Cardiac fibroblast (primary cell): ENCODE data around the gene NOTO.

ENCODE experiments used
- DNase-seq, 2 donors: peaks; one replicate each; pipeline versions ENCODE4 v3.0.0 to v3.0.0-alpha.2; 2010; ENCODE audit warnings: low read depth in 2 of 2
- H3K4me3 ChIP-seq, 2 donors: replicated peaks in 1 of 2; 1 replicate in 1 of 2; 2 replicates in 1 of 2; pipeline ENCODE4 v1.5.1; 2011; ENCODE audit warnings: low read depth in 2 of 2, low read length in 2 of 2, mild to moderate bottlenecking in 2 of 2, moderate library complexity in 1 of 2
- TF ChIP-seq, protein P1 (sequence below): IDR thresholded peaks from one replicate; pipeline ENCODE4 v1.5.1; 2011; ENCODE audit warnings: low read depth, mild to moderate bottlenecking, low read length, inconsistent platforms

The NOTO gene

DNA sequence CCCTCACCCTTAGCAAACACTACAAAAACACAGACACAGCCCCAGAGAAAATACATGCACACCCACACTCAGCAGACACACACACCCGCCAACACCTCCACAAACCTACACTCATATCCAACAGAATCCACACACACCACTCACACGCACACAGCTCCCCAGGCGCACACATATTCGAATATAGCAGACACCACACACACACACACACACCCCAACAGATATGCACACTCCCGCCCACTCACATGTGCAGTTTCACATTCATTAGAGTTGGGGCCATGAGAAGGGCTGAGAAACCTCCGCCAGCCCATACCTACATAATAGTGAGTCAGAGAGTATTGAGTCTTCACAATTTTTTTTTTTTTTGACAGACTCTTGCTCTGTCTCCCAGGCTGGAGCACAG is 29.4 kb upstream of the NOTO start:
- DNase-seq = no peak
- TF ChIP-seq, protein P1, sequence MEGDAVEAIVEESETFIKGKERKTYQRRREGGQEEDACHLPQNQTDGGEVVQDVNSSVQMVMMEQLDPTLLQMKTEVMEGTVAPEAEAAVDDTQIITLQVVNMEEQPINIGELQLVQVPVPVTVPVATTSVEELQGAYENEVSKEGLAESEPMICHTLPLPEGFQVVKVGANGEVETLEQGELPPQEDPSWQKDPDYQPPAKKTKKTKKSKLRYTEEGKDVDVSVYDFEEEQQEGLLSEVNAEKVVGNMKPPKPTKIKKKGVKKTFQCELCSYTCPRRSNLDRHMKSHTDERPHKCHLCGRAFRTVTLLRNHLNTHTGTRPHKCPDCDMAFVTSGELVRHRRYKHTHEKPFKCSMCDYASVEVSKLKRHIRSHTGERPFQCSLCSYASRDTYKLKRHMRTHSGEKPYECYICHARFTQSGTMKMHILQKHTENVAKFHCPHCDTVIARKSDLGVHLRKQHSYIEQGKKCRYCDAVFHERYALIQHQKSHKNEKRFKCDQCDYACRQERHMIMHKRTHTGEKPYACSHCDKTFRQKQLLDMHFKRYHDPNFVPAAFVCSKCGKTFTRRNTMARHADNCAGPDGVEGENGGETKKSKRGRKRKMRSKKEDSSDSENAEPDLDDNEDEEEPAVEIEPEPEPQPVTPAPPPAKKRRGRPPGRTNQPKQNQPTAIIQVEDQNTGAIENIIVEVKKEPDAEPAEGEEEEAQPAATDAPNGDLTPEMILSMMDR = no peak
- no peak overlapping the region for H3K4me3 ChIP-seq

DNA sequence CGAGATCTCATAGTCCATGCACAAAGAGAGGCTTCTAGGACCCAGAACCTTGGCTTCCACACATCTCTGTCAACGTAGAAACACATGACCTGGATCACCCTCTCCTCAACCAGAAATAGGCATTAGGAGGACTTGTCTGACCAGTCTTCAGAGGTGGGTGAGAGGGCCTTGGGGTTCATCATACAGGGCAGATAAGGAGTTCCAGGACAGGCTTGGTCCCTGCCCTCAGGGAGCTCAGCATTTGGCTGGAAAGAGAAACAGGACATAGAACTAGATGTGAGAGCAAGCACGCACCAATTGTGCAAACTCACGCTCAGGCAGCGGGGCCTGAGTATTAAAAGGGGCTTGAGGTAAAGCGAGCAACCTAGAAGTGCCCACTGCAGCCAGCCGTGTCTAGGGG is 28.6 kb upstream of the NOTO start:
- no peak for DNase-seq
- H3K4me3 ChIP-seq = no peak overlapping the region
- TF ChIP-seq, protein P1 = no peak

DNA sequence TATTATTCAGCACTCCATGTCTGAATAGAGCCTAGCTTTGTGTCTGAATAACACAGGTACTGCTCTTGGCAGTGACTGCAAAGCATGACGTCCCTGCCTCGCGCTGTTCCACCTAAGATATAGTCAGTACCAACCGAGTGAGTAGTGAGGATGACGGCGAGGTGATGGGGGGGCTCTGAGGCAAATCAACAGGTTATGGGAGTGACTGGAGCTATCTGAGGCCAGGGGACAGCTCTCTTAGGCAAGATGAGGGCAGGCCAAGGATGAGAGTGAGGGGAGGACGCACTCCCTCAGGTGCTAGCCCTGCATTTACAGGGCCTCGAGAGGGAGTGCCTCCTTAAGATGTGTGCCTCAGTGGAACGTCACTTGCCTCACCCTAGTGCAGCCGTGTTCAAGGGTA is 28.1 kb upstream of the NOTO start:
- no peak overlapping the region for H3K4me3 ChIP-seq
- DNase-seq = no peak
- TF ChIP-seq, protein P1 = no peak

GRCh38 chr2:73174941-73175662 is 27.3 kb upstream of the NOTO start:
- no peak for DNase-seq
- TF ChIP-seq, protein P1 = no peak
- peak overlapping the region; percentile 22 to 28 for H3K4me3 ChIP-seq

GRCh38 chr2:73175663-73176204 is 26.6 kb upstream of the NOTO start:
- TF ChIP-seq, protein P1 = no peak
- H3K4me3 ChIP-seq = peak overlapping the region; percentile 28 to 30
- peak; percentile 41 to 76 for DNase-seq

GRCh38 chr2:73176205-73176880 is 26.0 kb upstream of the NOTO start:
- H3K4me3 ChIP-seq = peak overlapping the region; percentile 61 to 66
- DNase-seq = no peak
- TF ChIP-seq, protein P1 = no peak
